NCI-H510A treated with DMSO at 0.1 percent for 48 hours (cell line): ENCODE measurements around the gene SEPTIN11.
A peak's percentile ranks its signal among the peaks of the same experiment; 100 is the strongest.
"Not testable (repeated sequence)": the region's sequence is repeated elsewhere in the genome, so short reads cannot be mapped to it uniquely, and the experiment has no call there.

Experiments
- DNase-seq: peaks from one replicate; lab custom pipeline; 2025; lab: John Stamatoyannopoulos, UW

SEPTIN11 gene

DNA sequence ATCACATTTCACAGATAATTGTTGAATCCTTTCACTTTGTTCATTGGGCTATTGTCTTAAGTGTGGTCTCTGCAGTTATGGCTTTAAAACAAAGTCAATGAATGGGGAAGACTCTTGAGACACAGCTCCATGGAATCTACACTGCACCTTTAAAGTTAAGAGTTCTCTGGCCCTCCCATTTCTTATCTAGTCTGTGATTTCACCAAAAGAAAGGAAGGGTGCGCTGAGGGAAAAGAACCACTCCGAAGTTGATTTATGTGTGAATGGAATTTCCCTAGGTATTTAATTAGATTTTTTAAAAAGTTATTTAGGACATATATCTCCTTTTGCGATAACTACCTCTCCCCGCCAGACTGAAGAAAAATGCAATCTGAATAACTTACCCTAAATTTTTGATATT is 2.5 kb downstream of the SEPTIN11 start:
- DNase-seq, result no peak

DNA sequence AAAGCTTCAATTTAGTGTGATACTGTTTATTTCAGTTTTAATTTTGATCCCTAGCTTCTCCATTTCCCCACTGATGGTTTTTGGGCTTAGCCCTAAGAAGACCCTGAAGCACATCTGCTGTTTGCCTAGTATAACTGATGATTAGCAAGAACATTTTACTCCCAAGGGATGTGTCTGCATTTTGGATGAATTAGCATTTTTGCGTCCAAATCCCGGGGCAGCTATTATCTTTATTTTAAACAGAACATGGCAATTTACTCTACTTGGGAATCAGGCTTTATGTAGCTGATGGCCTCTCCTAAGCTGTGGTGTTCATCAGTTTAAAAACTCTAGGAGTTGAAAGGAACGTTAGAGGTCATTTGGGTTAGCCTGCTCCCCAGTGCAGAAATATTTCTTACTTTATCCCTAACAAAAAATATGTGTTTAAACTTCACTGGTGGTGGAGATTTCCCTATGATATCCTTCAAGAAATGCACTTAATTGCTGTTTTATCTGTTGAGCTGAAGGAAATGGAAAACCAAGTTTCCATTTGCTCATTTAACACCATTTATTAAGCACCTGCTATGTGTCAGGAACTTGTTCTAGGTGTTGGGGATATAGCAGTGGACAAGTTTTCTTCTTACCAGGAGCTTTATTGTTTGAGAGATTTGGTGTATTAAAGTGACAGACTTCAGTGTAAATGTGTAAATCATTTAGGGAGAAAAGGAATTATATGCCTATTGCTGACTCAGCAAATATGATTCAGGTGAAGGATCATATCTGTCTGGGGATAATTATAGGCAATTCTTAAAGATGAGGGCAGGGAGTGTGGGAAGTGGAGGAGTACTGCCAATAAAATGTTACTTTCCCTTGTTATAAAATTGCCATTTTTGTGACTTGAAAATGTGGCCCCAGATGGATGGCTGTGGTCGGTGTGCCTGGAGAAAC is 3.4 kb downstream of the SEPTIN11 start:
- DNase-seq, result no peak

DNA sequence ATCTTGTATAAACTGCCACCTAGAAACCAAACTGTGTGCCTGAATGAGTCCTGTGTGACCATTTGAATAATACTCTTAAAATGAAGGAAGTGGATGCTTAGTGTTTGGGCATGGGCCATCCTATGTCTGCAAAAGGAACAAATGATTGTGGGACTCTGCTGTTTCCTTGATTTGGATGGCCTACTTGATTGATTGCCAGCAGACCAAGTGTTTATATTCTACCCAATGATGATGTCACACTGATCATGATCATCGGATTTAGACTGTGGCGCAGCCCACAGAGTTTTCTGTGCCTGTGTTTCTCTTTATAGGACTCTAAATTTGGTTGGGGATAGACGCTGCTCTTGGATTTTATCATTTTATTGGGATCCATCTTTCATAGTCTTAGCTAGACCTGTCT is 4.4 kb downstream of the SEPTIN11 start:
- DNase-seq, result no peak

DNA sequence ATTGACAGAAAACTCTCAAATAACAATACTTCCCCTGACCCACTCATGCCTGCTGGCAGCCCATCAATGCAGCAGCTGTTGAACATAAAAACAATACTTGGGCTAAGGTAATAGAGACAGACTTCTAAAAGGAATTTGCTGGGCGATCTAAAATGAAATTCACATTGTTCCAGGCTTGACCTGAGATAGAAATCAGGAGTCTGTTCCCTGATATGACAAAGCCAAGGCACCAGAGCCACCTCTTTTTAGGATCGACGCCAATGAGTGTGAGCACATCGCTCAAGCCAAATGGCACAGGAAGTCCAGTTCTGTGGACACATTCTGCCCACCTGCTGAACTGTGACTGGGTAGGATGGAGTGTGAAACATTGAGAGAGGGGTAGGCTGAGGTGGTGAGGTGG is 4.9 kb downstream of the SEPTIN11 start:
- DNase-seq, result no peak

DNA sequence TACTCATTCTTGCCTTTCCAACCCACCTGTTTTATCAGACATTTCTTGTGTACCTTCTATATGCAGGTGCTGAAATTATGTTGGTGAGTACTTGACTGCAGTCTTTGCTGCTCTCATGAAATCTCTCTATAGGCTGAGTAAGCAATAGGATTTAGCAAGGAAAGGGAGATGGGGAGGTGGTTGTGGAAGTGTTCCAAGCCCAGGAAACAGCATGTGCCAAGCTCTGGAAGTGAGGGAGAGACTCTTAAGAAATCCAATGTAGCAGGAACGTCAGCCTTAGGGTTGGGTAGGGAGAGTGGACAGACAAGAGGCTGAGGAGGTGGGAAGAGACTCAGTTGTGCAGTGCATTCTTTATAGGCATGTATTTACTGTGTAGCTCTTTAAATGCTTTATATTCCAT is 5.6 kb downstream of the SEPTIN11 start:
- DNase-seq, result no peak

DNA sequence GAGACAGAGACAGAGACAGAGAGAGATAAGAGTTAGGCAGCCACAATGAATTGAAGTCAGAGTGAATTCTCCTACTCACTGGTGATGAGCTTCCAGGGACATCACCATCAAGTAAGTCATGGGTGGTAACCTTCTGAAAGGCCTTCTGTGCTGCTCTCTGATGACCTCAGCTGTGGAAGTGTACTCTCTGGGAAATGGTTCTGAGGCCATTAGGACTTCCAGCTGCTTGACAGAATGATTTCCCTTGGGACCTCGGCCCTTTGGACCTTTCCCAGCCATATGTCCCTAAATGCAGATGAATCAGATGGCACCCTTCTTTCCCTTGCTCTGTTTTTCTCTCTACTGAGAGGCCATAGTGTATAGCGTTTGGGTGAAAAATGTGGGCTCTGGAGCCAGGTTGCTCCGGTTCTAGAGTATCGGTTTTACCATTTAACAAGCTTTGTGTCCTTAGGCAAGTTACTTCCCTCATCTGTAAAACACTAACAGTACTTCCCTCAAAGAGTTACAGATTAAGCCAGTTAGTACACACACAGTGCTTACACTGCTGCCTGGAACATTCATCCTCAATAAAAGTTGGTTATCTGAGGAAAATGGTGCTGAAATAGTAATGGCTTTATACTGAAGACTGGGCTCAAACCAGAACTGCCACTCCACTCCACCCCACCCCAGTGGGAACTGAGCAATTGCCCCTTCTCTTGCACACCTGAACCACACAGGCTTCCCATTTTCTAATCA is 7.6 kb downstream of the SEPTIN11 start:
- DNase-seq, result no peak

DNA sequence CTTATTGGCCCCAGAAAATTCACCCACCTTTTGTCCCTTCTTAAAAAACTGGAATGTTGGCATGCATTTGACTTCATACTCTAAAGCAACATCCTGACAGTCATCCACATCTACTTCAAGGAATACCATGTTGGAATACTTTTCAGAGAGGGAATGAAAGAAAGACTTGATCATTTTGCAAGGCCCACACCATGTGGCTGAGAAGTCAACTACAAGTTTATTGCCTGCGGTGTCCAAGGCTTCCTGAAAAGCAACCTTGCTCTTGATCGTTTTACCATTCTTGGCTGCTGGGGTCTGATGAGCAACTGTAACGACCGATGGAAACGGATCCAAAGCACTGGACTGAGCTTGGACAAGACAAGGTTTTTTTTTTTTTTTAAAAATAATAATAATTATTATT is 9.3 kb downstream of the SEPTIN11 start:
- DNase-seq, result no peak

DNA sequence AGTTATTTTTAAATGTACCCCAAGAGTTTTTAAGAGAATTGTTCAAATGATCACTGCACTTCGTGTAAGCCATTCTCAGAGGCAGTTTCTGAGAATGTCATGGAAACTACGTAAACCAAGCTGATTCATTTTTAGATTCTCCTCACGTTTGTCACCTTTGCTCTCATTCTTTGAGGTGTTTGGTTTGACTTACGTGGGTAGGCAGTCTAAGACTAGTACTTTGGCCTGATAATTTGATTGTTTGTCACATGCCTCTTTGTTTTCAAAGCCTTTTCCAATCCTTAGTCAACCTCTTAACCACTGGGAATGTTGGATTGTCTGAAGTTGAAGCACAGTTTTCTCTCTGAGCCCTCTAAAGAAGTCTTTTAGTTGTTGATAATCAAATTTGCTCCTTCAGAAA is 10.5 kb downstream of the SEPTIN11 start:
- DNase-seq, result no peak

DNA sequence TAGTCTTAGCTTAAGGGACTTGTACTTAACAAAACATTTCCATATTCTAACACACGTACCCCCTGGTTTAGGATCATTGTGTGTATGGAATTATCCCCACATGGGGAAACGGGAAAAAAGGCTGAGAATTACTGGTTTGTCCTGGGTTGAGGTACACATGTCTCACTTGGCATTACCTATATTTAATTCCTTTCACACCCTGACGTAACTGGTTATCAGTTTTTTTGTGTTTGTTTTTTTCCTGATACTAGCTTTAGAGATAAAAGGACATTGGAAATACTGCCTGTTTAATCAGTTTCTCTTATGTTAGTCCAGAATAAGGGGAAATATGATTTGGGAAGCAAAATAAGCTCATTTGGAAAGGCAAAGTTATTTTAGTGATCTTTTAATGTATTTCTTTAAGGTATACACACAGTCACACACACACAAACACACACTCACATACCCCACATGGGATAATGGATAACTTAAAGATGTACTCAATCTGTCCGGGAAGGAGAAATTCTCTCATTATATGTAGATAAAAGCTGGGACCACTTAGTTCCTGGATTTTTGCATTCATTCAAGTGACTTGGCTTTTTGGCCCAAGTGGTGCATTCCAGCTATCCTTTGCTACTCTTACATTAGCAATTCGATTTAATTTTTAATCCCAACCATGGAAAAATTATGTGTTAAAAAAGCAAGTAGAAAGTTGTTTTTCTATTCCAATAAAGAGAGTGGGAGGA is 13.0 kb downstream of the SEPTIN11 start:
- no peak for DNase-seq

DNA sequence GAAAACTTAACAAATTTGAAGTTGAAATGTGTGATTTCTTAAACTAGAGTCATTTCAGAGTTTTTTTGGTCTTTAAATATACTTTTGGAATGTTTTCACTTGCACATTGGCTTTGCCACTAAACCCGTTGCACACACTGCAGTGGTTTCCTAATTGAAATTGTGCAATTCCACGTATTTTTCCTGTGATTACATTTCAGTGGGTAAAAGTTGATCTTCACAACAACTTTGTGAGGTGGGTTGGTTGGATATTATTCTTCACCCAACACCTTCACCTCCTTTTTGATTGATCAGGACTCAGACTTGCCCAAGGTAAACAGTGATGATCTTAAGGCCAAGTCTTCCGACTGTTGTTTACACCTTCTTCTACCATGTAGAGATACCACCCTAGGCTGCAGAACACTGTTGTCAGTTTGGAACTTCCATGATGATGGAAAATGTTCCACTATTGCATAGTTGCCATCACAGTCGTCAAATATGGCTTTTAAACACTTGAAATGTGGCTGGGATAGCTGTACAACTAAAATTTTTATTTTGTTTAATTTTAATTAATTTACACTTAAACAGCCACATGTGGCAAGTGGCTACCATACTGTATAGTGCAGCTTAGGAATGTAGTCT is 13.7 kb downstream of the SEPTIN11 start:
- DNase-seq, result no peak

DNA sequence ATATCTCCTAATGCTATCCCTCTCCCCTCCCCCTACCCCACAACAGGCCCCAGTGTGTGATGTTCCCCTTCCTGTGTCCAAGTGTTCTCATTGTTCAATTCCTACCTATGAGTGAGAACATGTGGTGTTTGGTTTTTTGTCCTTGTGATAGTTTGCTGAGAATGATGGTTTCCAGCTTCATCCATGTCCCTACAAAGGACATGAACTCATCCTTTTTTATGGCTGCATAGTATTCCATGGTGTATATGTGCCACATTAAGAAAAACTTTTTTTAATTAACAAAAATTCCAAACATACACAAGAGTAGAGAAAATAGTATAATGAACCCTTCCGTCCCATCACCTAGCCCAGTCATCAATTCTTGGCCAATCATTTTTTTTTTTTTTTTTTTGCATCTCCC is 14.4 kb downstream of the SEPTIN11 start:
- not testable (repeated sequence) for DNase-seq

DNA sequence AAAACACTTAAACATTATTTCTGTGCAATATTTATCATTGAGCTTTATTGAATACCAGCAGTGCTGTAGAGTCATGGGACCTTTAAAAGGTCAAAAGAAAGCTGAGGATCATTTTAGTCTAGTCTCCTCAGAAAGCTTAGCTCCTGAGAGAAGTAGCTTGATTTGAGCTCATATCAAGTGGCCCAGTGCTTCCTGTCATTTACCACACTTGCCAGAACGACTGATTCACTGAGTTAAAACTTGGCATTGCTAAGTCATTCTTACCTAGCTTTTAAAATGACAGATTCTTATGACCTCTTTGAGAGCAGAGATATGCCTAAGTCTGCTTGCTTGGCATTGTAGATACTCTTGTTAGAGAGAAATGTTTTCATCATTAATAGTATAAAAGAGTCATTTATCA is 15.2 kb downstream of the SEPTIN11 start:
- no peak for DNase-seq

DNA sequence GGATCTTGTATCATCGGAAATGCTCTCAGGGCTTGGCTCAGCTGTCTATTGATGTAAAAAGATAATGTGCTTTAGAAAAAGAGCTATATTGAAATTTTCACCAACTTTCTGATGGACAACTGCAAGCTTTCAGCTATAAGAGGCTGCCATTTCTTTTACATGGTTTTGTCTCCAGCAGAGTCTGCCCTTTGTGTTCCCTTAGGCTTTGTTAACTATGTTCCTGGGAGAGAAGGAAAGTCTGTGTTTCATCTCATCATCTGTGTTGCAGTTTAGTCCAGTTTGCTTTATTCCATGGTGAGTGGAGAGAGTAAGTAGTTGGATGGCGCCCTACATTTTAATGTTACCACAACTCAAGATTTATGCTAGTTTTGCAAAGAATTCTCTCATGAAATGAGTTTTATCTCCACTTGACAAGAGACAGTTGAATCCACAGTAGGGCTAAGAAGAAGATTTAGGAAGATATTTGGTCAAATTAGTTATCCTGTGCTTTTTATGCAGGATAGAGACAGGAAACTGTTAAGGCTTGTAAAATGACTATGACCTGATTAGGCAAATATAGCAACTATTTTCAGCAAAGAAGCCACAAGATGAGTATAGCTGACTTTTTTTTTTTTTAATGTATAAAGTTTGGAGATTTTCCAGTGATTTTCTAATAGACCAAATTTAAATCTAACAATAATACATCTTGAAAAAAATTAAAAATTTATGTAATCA is 16.5 kb downstream of the SEPTIN11 start:
- DNase-seq, result no peak

DNA sequence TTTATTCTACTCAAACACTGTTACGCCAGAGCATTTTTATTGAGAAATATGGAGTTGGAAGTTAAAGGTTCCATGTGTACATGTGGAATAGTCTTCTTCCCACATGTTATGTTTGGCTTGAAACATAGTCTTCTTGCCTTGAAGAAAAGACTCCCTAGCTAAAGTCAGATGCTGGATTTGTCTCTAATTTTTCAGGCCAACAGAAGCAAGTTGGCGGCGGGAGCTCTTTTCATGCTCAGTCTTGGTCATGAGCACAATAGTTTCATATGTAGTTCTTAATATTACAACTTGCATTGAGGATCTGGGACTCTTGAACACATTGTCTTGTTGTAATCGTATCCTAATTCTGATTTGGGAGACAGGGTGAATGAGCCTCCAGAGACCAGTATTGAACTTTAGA is 19.4 kb downstream of the SEPTIN11 start:
- peak; percentile 62 for DNase-seq

DNA sequence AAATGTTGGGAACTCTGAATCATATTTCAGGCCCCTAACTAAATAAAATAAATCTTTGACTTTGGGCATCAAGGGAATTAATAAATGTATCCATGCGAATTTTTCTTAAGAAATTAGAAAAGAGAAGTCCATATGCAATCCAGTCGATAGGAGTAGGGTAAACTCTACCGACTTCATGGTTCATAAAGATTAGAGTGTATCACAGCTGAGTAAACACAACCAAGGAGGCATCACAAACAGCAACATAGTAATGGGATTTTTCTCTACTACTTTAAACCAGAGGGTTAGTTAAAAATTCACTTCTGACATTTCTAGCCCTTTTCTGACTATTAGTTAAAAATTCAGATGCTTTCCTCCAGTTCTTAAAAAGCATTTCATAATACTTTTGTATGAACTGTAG is 19.9 kb downstream of the SEPTIN11 start:
- peak; percentile 75 for DNase-seq

DNA sequence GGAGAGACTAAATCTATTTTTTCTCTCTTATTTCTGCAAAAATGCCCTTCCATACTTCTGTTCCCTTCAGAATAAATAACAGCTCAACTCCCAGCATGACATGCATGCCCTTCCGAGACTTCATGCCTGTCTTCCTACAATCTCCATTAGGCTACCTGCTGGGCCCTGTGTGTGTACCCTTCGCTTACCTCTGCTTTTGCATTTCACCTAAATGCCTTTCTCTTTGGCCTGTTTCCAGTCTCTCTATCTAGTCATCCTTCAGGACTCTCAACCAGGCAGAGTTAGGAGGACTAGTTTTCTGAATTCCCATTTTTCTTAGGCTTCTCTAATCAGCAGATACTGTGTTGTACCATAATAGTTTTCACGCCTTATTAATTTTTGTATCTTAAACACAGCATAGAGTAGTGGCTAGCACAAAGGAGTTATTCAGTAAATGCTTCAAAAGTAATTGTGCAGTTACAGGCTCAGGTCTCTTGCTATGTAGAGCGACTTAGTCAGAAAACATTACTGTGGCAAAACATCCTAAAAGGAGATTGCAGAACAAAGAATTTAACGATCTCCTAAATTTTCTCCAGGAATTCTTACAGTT is 20.5 kb downstream of the SEPTIN11 start:
- DNase-seq, result peak; percentile 43

DNA sequence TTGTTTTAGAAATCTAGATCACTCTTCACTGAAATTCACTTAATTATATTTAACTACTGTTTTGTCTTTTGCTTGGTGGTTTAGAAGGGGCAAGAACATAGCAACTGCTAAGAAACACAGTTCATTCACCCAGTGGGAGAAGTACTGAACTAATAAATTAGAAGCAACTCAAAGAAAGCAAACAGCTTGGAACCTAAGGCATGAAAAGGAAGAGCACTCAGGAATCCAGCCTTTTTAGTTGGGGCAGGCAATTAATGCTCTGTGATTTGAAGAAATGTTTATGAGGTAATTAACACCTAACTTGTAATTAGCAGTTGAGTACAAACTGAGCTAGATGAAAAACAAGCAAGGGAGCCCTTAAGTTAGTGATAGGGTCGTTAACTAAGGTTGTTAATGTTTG is 22.8 kb downstream of the SEPTIN11 start:
- DNase-seq, result no peak

DNA sequence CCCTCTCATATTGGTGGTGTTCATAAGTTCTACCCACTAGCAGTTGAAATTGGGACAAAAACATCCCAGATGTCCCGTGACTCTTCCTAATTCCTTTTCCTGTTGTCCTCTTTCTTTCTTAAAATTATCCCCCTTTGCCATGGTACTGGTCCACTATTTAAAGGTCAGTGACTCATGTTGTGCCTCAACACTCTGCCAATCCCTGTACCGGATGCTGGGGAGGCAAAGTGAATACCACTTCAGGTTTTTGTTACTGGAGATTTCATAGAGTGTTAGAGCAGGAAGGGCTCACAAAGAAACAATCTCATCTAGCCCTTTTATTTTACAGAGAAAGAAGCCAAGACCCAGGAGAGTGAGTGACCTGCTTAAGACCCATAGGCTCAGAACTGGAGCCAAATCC is 24.6 kb downstream of the SEPTIN11 start:
- no peak for DNase-seq

DNA sequence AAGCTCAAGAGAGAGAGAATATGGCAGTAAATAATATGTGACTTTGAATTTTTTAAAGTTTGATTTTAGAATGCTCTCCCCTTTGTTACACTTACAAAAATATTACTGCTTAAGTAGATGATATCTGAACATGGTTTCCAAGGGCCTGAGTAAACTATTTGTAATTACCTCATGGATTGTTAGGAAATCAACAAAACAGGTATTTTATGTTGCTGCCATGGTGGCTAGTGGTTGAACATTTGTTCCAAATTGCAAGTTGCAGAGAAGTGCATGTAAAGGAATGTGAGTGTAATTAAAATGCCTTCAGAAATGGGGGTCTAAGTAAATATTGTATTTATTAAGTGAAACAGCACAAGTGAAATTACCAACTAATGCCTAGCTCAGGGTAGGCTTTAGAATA is 27.6 kb downstream of the SEPTIN11 start:
- no peak for DNase-seq

DNA sequence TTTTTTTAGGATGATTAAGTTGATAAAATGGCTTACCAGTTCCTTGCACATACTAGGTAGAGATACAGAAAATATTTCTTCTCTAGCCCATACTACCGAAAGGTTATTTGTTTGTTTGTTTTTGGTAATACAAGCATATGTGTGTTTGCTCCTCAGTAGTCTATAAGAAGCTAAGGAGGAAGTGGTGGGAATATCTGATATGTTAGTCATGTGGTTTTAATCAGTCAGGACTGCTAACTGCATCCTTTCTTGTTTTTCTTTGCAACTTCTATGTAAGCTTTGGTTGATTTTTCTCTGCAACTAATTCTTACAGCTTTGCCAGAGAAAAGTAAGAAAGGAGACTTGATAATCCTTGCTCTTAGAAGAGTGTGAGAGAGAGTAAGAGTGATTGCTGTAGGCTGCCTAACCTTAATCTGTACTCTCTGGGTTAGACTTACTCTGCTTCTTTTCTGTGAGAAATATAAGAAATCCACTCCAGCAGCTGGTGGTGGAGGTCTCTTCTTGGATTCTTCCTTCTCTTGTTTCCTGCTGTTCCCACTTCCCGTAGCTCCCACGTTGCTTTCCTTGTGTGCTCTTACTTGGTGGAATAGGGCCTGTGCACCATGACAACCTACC is 28.3 kb downstream of the SEPTIN11 start:
- no peak for DNase-seq

DNA sequence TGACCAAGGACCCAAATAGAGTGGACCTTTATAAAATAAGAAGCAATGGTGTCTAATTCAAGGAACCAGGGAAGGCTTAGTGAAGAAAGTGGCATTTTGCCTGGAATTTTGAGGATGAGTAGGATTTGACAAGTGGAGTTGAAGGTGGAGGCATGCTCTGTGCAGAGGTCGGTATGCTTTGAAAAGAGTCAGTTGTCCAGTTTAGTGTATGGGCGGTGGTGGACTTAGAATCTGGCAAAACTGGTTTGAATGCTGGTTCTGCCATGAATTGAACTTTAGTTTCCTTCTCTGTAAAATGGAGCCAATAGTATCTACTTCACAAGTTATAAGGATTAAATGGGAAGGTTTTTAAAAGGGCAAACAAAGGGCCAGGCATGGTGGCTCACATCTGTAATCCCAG is 29.7 kb downstream of the SEPTIN11 start:
- DNase-seq, result no peak
